Breast epithelium (tissue), 3 donors: Measurements from ENCODE around the gene DLD.

Experiments
- POLR2AphosphoS5 ChIP-seq, 3 donors: sonication (generic); formaldehyde crosslinking; IDR thresholded peaks; one replicate each; pipeline ENCODE4 v1.6.1; 2017; ENCODE audit warnings: antibody characterized with exemption in 3 of 3
- TF ChIP-seq, protein P1 (sequence below), 3 donors: fragments of 450-650 bp; IDR thresholded peaks; one replicate each; pipeline ENCODE4 v1.5.1; 2016 to 2017; ENCODE audit warnings: antibody characterized with exemption in 3 of 3, mild to moderate bottlenecking in 3 of 3, moderate library complexity in 3 of 3

DNA sequence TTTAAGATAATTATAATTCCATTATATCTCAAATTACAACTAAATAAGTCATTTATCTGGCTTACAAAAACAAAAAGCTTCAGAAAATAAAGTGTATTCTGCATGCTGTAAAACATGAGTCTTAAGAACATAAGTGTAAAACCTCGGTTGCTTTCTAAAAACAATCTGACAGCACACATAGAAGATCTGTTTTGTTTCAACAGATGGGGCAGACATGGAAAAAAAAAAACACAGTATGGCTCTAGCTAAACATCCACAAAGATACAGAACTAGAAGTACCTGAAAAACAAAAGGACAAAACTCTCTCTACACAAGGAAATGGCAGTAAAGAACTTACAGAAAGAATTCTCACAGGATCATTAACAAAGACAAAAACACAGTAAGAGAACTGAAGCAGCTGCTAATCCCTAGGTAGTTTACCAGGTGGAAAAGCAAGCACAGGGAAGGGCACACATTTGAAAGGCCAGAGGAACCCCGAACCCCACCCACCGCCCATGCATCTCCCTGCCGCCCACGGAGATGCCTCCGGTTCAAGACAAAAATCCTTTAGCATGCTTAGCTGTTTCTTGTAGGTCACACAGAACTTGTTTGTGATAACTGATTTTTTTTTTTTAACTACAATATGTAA lies 42.5 kb downstream of the DLD start:
- TF ChIP-seq POLR2AphosphoS5 (IDR thresholded peaks at IDR 0.05): no peak
- TF ChIP-seq, protein P1, sequence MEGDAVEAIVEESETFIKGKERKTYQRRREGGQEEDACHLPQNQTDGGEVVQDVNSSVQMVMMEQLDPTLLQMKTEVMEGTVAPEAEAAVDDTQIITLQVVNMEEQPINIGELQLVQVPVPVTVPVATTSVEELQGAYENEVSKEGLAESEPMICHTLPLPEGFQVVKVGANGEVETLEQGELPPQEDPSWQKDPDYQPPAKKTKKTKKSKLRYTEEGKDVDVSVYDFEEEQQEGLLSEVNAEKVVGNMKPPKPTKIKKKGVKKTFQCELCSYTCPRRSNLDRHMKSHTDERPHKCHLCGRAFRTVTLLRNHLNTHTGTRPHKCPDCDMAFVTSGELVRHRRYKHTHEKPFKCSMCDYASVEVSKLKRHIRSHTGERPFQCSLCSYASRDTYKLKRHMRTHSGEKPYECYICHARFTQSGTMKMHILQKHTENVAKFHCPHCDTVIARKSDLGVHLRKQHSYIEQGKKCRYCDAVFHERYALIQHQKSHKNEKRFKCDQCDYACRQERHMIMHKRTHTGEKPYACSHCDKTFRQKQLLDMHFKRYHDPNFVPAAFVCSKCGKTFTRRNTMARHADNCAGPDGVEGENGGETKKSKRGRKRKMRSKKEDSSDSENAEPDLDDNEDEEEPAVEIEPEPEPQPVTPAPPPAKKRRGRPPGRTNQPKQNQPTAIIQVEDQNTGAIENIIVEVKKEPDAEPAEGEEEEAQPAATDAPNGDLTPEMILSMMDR (IDR thresholded peaks at IDR 0.05): no peak
